Stimulated activated CD8-positive, alpha-beta memory T cell treated with anti-CD3 and anti-CD28 coated beads, Interleukin-7, amount 100 ng/mL, for 24 hours (primary cell): ENCODE measurements around the gene MTUS2.

Source experiments
- DNase-seq: peaks from one replicate; pipeline ENCODE4 v3.0.0-alpha.2; 2020; ENCODE audit warnings: low read depth

Gene MTUS2

GRCh38 chr13:29402166-29402636 lies 582.1 kb downstream of the MTUS2 start:
- no peak for DNase-seq

GRCh38 chr13:29405401-29405800 lies 585.3 kb downstream of the MTUS2 start:
- no peak for DNase-seq

- no peak for DNase-seq
Measured at GRCh38 chr13:29411481-29411880, 591.3 kb downstream of the MTUS2 start.

GRCh38 chr13:29418026-29418425 lies 597.9 kb downstream of the MTUS2 start:
- no peak for DNase-seq

- DNase-seq: no peak
Measured at GRCh38 chr13:29421118-29421517, 601.0 kb downstream of the MTUS2 start.

- DNase-seq: no peak
Measured at GRCh38 chr13:29422015-29422414, 601.9 kb downstream of the MTUS2 start.

GRCh38 chr13:29423050-29423449 lies 602.9 kb downstream of the MTUS2 start:
- no peak for DNase-seq

GRCh38 chr13:29427937-29428309 lies 607.8 kb downstream of the MTUS2 start:
- no peak for DNase-seq

- DNase-seq: no peak
Measured at GRCh38 chr13:29428310-29429181, 608.4 kb downstream of the MTUS2 start.

- DNase-seq: no peak
Measured at GRCh38 chr13:29429286-29429900, 609.3 kb downstream of the MTUS2 start.

- DNase-seq: no peak
Measured at GRCh38 chr13:29434217-29434945, 614.2 kb downstream of the MTUS2 start.

GRCh38 chr13:29435125-29435911 lies 615.2 kb downstream of the MTUS2 start:
- no peak for DNase-seq

- no peak for DNase-seq
Measured at GRCh38 chr13:29436291-29436690, 616.2 kb downstream of the MTUS2 start.

GRCh38 chr13:29436721-29437280 lies 616.7 kb downstream of the MTUS2 start:
- no peak for DNase-seq

- no peak for DNase-seq
Measured at GRCh38 chr13:29438769-29439168, 618.6 kb downstream of the MTUS2 start.

GRCh38 chr13:29439601-29440388 lies 619.7 kb downstream of the MTUS2 start:
- no peak for DNase-seq

- no peak for DNase-seq
Measured at GRCh38 chr13:29441306-29441705, 621.2 kb downstream of the MTUS2 start.

GRCh38 chr13:29446016-29446415 lies 625.9 kb downstream of the MTUS2 start:
- DNase-seq: no peak

- no peak for DNase-seq
Measured at GRCh38 chr13:29448174-29448573, 628.0 kb downstream of the MTUS2 start.

- no peak for DNase-seq
Measured at GRCh38 chr13:29449726-29450125, 629.6 kb downstream of the MTUS2 start.

- DNase-seq: no peak
Measured at GRCh38 chr13:29451976-29452375, 631.8 kb downstream of the MTUS2 start.
